C4-2B (cell line): Measurements from ENCODE around the gene TFDP1.

Experiments
- CTCF ChIP-seq: fragments of 450-650 bp; conservative IDR thresholded peaks from 2 replicates; pipeline ENCODE4 v1.5.1; 2017; ENCODE audit warnings: mild to moderate bottlenecking
- ZFX ChIP-seq: fragments of 450-650 bp; IDR thresholded peaks from 2 replicates; pipeline ENCODE4 v1.6.1; 2017

GRCh38 chr13:113631341-113632095 is 47.0 kb downstream of the TFDP1 start:
- TF ChIP-seq CTCF (no peak), ZFX (no peak)
